ENCODE measurements around the gene TTC39A.

The TTC39A gene

GRCh38 chr1:51290489-51290847 is 39.9 kb downstream of the TTC39A start:
- Histone ChIP-seq H3K27ac (ENCODE audit: low read depth, low read length) (no peak overlapping the region), H3K36me3 (ENCODE audit: low read length) (no peaks in the 10 kb centered on the region), H2AFZ (ENCODE audit: low read depth, low read length, severe bottlenecking) (no peak overlapping the region), H3K4me3 (ENCODE audit: insufficient read depth, low read length, poor library complexity, severe bottlenecking) (no peak overlapping the region), H3F3A (ENCODE audit: insufficient read depth) (no peaks in the 10 kb centered on the region), H3K9me2 (replicated peaks; ENCODE audit: insufficient read depth, low read length) (no peaks in the 10 kb centered on the region), H3K4me2 (ENCODE audit: low read depth, low read length, poor library complexity, severe bottlenecking) (no peak overlapping the region), H3K79me2 (ENCODE audit: insufficient read depth, low read length) (no peaks in the 10 kb centered on the region), H3K9ac (ENCODE audit: low read length) (no peak overlapping the region), H4K20me1 (ENCODE audit: low read depth, low read length) (no peaks in the 10 kb centered on the region), H3K27me3 (ENCODE audit: low read length) (no peaks in the 10 kb centered on the region), H3K9me3 (ENCODE audit: insufficient read depth, low read length) (no peaks in the 10 kb centered on the region)
- no peak for TF ChIP-seq CTCF (IDR thresholded peaks at IDR 0.05; ENCODE audit: insufficient read depth, low read length, poor library complexity, severe bottlenecking)

- no peaks in the 10 kb centered on the region for H3K27me3 ChIP-seq (ENCODE audit: low read length)
- H3K4me2 ChIP-seq (ENCODE audit: low read depth, low read length, poor library complexity, severe bottlenecking): no peak overlapping the region
- H3K27ac ChIP-seq (ENCODE audit: low read depth, low read length): no peak overlapping the region
- TF ChIP-seq CTCF (IDR thresholded peaks at IDR 0.05; ENCODE audit: insufficient read depth, low read length, poor library complexity, severe bottlenecking) (no peak), EZH2phosphoT487 (conservative IDR thresholded peaks at IDR 0.05; ENCODE audit: low read length) (no peak)
- H2AFZ ChIP-seq (ENCODE audit: low read depth, low read length, severe bottlenecking): no peak overlapping the region
- H3K4me3 ChIP-seq (ENCODE audit: insufficient read depth, low read length, poor library complexity, severe bottlenecking): no peak overlapping the region
- no peaks in the 10 kb centered on the region for H3K9me3 ChIP-seq (ENCODE audit: insufficient read depth, low read length)
- H4K20me1 ChIP-seq (ENCODE audit: low read depth, low read length): no peaks in the 10 kb centered on the region
- H3K36me3 ChIP-seq (ENCODE audit: low read length): no peaks in the 10 kb centered on the region
- no peaks in the 10 kb centered on the region for H3F3A ChIP-seq (ENCODE audit: insufficient read depth)
- H3K9ac ChIP-seq (ENCODE audit: low read length): no peak overlapping the region
- H3K79me2 ChIP-seq (ENCODE audit: insufficient read depth, low read length): no peaks in the 10 kb centered on the region
- no peaks in the 10 kb centered on the region for H3K9me2 ChIP-seq (replicated peaks; ENCODE audit: insufficient read depth, low read length)
Observed at GRCh38 chr1:51289676-51290488, 40.5 kb downstream of the TTC39A start.

GRCh38 chr1:51288578-51288977 is 41.8 kb downstream of the TTC39A start:
- H3K36me3 ChIP-seq (ENCODE audit: low read length): no peaks in the 10 kb centered on the region
- no peaks in the 10 kb centered on the region for H3K27me3 ChIP-seq (ENCODE audit: low read length)
- no peaks in the 10 kb centered on the region for H3K79me2 ChIP-seq (ENCODE audit: insufficient read depth, low read length)
- no peak overlapping the region for H3K27ac ChIP-seq (ENCODE audit: low read depth, low read length)
- no peak overlapping the region for H2AFZ ChIP-seq (ENCODE audit: low read depth, low read length, severe bottlenecking)
- H3K9me3 ChIP-seq (ENCODE audit: insufficient read depth, low read length): no peaks in the 10 kb centered on the region
- H3K9ac ChIP-seq (ENCODE audit: low read length): no peak overlapping the region
- TF ChIP-seq CTCF (IDR thresholded peaks at IDR 0.05; ENCODE audit: insufficient read depth, low read length, poor library complexity, severe bottlenecking) (no peak), EZH2phosphoT487 (conservative IDR thresholded peaks at IDR 0.05; ENCODE audit: low read length) (no peak)
- no peak overlapping the region for H3K4me2 ChIP-seq (ENCODE audit: low read depth, low read length, poor library complexity, severe bottlenecking)
- H3F3A ChIP-seq (ENCODE audit: insufficient read depth): no peaks in the 10 kb centered on the region
- no peaks in the 10 kb centered on the region for H3K9me2 ChIP-seq (replicated peaks; ENCODE audit: insufficient read depth, low read length)
- no peaks in the 10 kb centered on the region for H4K20me1 ChIP-seq (ENCODE audit: low read depth, low read length)
- no peak overlapping the region for H3K4me3 ChIP-seq (ENCODE audit: insufficient read depth, low read length, poor library complexity, severe bottlenecking)
